Measurements from ENCODE around the gene GUCY1A2. TPM values are rescaled to one million over a fixed set of nuclear protein-coding genes. Genes with fewer than 3 reads are reported as not detected.
"Not testable (repeated sequence)": the region's sequence is repeated elsewhere in the genome, so short reads cannot be mapped to it uniquely, and the experiment has no call there.

Gene GUCY1A2
- total RNA-seq, 1 donor from 2014 or later: 1.6 TPM

DNA sequence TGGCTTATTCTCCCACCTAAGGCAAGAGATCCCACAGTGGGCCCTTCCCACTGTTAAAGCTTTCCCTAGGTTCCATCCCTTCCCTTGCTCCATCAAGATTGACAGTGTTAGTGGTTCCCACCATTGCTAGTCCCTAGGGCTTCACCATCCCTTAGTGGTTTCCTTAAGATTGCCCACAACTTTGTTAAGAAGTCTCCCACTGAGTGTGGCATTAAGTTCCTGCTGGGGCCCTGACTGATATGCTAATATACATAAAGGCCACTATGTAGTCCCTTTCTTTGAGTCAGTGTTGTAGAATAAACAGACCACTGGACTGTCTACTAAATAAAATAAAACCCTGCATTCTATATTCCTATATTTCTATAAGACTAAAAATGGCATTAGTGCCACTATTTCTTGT lies 176.1 kb downstream of the GUCY1A2 start:
- DNase-seq (ENCODE audit: low read depth, low spot score): no peak

DNA sequence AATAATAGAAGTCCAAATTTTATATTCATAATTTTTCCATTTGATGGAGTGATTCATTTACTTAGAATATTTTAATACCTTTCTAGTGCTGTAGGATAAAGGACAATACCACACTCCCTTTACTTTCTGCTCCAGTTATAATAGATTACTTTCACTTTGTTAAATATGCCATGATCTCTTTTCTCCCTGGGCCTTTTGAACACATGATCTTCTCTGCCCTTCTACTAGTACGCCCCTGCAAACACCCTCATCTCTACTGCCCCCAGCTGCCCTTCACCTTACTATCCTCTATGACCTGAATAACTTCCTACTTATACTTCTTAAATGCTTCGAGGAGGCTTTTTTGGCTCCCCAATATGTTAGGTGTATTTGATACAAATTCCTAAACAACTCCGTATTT lies 177.3 kb downstream of the GUCY1A2 start:
- no peak for DNase-seq (ENCODE audit: low read depth, low spot score)

DNA sequence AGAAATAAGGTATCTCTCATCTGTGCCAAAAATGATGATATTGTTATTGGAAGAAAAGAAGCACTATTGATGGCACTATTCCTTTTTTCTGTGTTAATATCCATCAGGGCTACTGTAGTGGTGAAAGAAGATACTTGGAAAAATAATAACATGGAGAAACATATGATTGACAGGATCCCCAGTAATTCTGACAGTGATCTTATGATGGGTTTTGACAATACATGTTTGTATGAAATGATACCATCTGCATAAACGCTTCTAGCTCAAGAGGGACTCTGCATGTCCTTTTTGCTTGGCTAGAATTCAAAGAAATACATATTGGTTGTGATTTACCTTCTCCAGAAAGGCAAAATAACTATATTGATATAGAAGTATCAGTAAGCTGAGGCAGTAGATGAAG lies 178.1 kb downstream of the GUCY1A2 start:
- DNase-seq (ENCODE audit: low read depth, low spot score): no peak

DNA sequence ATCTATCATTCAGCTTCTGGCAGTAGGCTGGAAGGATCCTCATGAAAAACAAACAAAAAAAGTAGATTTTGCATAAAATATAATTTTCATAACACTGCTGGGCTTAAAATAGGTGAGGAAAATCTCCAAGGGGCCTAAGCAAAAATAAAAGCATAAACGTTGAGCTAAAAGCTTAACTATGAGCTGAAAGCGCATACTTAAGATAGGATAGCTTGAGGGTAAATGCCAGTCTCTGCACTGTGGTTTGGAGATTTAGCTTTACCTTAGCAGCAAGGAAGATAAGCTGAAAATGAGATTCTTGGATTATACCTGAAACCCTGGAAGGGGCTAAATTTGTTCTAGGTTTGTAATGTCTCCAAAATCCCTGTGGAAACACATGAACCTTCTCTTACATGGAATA lies 183.7 kb downstream of the GUCY1A2 start:
- DNase-seq (ENCODE audit: low read depth, low spot score): no peak

DNA sequence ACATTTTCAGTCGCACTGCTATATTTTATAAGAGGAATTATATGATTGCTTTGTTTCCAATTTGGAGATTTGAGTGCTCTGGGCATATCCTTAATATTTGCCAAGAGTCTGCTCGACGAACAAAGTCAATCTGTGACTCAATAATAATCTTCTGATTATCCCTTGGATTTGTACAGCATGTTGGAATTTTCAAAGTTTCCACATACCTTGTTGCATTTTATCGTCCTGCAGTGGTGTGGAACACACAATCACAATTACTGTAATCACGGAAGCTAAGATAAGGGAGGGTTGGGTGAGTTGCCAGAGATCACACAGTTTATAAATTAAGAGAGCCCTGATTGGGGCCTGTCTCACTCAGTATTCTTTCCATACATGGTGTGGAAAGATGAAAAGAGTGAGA lies 189.3 kb downstream of the GUCY1A2 start:
- DNase-seq (ENCODE audit: low read depth, low spot score): no peak

DNA sequence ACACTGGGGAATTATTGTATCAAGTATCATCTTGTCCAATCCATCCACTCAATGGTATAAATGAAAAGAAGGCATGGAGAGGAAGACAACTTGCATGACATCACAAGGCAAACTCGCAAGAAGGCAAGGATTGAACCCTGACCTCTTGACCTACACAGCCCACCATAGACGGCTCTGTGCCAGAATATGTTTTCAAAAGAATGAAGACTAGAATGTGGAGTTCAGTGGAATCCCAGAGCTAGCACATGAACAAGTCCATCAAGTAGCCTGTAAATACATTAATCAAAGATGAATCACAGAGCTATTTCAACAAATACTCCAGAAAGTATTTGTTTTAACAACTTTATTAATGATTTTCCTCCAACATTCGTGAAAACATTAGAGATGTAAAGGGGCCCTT lies 189.7 kb downstream of the GUCY1A2 start:
- no peak for DNase-seq (ENCODE audit: low read depth, low spot score)

DNA sequence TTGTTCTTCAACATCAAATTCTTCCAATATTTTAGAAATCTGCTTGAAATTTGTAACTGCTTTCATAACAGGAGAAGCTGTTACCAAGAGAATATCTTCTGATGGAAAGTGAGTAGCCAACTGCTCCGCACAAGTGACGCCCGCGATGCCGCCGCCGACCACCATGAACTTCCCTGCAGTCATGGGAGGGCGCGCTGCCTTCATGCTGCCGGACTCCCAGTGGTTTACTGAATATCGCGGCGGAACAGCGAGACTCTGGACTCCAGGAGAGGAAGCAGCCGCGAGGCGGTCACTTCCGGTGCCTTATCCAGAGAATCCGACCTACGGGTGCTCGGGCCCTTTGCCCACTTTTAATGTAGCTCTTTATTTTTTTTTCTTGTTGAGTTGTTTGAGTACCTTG lies 190.6 kb downstream of the GUCY1A2 start:
- no peak for DNase-seq (ENCODE audit: low read depth, low spot score)

DNA sequence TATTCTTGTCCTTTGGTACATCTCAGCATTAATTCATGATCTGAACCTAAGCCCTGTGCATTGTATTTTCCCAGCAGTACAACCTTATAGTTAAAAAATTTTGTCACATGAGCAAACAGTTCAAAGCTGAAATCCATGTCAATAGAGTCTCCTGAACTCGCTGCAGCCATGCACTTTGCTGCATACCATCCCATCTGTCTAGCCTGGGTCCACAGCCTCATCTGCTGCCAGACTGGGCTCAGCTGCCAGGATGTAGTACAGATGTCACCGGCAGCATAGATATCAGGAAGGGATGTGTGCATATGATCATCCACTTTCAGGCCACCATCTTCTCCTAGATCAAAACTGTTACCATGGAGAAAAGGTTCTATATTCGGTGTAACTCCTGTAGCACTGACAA lies 191.7 kb downstream of the GUCY1A2 start:
- DNase-seq (ENCODE audit: low read depth, low spot score): not testable (repeated sequence)

DNA sequence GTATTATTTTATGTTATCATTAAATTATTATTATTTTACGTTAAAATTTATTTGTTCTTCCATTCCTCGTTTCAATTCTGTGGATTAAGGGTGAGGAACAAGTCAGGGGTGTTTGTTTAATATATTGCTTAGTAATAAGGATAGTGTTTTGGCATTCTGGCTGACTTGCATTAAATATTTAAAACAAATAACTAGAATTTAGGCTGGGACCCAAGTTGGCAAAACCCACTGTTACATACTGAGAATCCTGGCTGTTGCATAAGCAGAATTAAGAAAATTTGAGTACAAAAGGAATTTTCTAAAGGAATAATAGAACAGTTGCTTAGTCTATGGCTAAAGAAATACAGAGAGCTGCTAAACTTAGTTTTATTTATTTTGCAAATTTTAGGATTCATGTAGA lies 196.4 kb downstream of the GUCY1A2 start:
- no peak for DNase-seq (ENCODE audit: low read depth, low spot score)

DNA sequence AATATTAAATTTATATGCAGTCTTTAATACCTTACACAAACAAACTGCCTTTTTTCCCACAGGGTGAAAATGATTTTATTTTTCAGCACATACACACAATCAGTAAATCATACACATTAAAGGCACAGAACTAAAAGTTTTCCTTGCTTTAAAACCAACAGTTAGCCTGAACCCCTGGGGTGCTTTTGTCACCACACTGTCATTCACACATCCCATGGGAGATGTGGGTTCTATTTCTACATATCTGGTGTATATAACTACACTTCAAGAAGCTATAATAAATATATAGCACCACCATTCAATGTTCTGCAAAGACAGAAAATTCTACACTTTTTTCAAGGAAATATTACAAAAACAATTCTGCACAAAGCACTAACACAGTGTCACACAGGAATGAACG lies 197.0 kb downstream of the GUCY1A2 start:
- DNase-seq (ENCODE audit: low read depth, low spot score): no peak

DNA sequence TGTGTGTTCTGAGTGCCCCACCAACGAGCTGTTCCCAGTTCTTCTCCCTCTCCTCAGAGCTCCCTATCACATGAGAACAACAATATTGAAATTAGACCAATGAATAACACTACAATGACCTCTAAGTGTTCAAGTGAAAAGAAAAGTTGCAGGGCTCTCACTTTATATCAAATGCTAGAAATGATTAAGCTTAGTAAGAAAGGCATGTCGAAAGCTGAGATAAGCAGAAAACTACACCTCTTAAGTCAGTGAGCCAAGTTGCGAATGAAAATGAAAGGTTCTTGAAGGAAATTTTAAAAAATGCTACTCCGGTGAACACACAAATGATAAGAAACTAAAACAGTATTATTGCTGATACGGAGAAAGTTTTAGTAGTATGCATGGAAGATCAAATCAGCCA lies 199.8 kb downstream of the GUCY1A2 start:
- DNase-seq (ENCODE audit: low read depth, low spot score): no peak

DNA sequence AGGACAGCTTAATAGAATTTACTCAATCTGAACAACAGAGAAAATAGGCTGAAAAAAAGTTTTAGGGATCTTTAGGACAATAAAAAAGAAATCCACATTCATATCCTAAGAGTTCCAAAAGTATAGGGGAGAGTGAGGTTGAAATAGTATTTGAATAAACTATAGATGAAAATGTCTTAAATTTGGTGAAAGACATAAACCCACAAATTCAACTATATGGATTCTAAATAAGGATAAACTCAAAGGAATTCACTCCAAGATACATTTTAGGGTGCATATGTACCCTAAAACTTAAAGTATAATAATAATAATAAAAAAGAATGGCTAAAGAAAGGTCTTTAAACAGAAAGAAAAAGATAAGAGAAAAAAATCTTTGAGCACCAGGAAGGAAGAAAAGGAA lies 203.1 kb downstream of the GUCY1A2 start:
- DNase-seq (ENCODE audit: low read depth, low spot score): no peak

DNA sequence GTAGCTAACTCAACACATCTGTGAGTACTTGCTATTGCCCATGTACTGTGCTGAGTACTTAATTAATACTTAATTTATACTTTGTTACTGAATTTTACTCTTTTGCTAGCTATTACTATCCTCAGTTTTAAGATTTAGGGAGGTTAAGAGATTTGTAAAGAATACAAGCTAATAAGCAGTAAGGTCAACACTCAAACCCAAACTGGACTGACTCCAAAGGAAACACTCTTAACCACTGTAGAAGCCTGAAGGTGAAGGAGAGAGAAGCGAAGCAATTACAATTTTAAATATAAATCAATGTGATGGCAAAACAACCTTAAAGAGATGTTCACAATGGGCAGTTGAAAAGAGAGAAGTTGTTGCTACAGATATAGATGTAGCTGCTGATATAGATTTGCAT lies 204.5 kb downstream of the GUCY1A2 start:
- no peak for DNase-seq (ENCODE audit: low read depth, low spot score)

DNA sequence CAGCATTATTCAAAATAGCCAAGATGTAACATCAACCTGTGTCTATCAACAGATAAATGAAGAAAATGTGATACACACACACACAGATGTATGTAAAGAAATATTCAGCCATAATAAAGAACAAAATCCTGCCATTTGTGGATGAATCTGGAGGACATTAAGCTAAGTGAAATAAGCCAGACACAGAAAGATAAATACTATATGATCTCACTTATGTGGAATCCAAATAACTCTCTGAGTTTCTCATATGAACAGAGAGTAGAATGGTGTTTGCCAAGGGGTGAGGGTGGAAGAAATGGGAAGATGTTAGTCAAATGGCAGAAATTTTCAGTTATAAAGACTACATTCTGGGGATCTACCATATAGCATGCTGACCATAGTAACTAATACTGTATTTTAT lies 224.2 kb downstream of the GUCY1A2 start:
- DNase-seq (ENCODE audit: low read depth, low spot score): no peak

DNA sequence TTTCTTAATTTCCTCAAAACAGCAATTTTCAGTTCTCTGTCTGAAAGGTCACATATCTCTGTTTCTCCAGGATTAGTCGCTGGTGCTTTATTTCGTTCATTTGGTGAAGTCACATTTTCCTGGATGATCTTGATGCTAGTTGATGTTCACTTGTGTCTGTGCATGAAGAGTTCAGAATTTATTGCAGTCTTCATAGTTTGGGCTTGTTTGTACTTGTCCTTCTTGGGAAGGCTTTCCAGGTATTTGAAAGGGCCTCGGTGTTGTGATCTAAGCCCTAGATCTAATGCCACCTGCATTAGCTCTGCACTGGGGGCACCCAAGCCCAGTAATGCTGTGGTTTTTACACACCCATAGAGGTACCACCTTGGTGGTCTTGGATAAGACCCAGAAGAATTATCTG lies 228.9 kb downstream of the GUCY1A2 start:
- DNase-seq (ENCODE audit: low read depth, low spot score): no peak

DNA sequence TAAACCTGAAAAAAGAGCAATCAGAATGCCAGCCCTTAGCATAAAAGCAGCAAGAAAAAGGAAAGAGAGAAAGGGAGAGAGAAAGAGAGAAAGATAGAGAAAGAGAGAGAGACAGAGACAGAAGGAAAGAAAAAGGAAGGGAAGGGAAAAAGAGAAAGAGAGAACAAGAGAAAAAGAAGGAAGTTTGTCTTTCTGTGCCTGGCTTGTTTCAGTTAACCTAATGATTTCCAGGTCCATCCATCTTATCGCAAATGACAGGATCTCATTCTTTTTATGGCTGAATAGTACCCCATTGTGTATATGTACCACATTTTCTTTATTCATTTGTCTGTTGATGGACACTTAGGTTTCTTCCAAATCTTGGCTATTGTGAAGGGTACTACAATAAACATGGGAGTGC lies 230.8 kb downstream of the GUCY1A2 start:
- DNase-seq (ENCODE audit: low read depth, low spot score): no peak

DNA sequence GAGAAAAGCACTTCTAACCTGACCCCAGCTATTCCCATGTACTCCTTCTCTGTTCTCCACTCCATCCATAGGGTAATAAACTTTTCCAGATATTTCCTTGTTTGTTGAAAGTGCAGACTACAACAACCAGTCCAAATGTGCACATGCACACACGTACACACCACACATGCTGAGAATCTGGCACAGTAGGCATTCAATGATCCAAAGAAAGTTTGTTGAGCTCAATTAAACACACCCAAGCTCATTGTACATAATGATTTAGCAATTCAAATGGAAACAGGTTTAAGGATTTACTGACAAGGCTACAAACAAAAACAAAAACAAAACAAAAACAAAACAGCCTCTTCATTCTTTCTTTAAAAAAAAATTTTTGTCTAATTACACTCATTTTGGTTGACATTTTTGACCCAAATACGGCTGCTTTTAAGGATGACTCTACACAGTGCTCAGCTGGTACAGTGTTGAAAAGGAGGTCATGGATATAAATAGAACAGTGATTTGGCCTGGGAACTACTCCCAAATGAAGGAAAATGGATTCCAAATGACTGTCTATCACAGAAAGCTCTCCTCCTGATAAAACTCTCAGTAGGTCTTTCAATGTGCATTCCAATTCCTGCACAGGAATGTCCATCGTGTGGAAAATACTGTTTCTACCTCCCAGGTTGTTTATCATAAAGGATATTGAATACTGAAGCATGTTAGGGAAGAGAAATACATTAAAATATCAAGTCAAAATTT lies 232.2 kb downstream of the GUCY1A2 start:
- no peak for DNase-seq (ENCODE audit: low read depth, low spot score)

DNA sequence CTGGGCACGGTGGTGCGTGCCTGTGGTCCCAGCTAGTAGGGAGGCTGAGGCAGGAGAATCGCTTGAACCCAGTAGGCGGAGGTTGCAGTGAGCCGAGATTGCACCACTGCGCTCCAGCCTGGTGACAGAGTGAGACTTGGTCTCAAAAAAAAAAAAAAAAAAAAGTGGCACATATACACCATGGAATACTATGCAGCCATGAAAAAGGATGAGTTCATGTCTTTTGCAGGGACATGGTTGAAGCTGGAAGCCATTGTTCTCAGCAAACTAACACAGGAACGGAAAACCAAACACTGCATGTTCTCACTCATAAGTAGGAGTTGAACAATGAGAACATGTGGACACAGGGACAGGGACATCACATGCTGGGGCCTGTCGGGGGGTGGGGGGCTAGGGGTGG lies 241.0 kb downstream of the GUCY1A2 start:
- DNase-seq (ENCODE audit: low read depth, low spot score): not testable (repeated sequence)

DNA sequence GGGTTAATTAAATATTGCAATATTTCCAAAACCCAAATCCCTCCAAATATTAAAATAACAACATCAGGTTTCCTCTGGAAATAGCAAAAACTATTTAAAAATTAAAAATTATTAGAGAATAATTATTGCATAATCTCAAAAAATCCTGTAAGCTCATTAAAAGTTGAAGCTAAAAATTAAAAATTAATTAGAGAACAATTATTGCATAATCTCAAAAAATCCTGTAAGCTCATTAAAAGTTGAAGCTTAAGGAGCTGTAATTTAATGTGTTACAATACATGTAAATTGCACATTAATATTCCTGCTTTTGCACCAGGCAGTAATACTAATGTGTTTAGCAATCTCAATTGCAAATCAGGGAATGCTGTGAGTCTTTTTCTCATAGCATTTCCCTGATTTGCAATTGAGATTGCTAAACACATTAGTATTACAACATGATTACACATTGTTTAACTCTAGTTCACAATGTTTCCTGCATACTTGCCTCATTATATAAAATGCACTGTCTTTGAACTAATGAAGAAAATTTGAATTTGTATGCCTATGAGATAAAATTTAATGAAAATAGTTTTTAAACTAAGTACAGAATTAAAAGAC lies 247.7 kb downstream of the GUCY1A2 start:
- no peak for DNase-seq (ENCODE audit: low read depth, low spot score)

DNA sequence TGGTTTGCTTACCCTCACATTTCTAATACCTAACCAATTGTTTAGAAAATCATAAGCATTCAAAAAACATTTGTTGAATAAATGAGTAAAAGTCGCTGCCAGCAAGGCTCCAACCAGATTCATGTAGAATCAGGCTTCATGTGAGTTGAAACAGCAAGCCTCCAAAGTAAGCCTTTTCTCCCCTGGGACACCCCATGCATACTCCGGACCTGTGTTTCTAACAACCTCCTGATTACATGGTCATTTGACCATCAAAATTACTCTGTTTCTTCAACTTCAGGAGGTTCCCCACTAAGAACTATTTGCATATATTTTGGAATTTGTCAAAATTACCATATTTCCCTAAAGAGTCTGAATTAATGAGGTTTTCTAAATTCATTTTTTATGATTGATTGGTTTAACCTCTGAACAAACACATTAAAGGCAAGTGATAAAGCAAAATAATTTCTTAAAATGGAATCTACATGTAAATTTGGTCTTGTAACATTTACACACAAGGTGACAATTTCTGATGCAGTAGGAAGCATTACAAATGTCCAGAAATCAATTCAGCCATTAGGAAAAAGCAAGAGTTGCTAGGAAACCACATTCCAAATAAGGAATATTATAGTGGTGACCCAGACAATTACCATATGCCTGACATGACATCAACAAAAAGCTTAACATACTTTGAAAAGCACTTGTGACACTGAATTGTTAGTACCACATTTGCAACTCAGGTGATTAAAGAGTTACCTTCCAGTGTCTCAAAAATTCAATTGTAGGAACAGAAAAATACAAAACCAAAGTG lies 252.6 kb downstream of the GUCY1A2 start:
- no peak for DNase-seq (ENCODE audit: low read depth, low spot score)

DNA sequence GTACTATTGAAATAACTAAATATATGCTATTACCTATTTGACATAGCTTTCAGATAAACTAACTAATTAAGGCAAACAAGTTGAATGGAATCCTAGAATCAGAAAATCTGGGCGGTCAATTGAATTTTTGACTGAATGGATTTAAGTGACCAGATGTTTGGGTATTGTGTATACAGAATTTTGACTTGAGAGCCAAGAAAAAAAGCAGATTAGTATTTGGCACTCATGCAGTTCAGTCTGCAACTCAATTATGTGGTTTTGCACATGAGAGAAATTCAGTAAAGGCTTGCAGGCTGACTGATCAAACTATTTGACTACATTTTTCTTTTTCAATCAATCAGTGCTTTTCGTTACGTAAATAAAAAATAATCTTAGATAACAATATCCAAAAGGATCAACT lies 254.8 kb downstream of the GUCY1A2 start:
- no peak for DNase-seq (ENCODE audit: low read depth, low spot score)

DNA sequence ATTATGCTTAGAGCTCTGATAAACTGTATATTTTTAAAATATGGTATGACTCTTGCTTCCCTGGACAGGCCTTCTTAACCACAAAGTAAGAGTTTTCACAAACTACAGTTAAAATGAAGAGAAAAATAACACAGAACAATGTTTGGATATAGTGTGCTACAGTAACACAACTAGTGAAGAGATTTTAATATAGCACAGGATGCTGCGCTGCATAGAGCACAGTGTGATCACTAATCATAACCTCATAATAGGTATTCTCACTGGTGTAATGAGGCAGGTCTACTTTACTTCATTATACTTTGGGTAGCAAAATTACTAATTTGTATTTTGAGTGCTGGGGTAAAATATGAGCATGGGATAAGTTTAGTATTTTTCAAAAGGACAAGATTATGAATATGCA lies 256.5 kb downstream of the GUCY1A2 start:
- no peak for DNase-seq (ENCODE audit: low read depth, low spot score)

DNA sequence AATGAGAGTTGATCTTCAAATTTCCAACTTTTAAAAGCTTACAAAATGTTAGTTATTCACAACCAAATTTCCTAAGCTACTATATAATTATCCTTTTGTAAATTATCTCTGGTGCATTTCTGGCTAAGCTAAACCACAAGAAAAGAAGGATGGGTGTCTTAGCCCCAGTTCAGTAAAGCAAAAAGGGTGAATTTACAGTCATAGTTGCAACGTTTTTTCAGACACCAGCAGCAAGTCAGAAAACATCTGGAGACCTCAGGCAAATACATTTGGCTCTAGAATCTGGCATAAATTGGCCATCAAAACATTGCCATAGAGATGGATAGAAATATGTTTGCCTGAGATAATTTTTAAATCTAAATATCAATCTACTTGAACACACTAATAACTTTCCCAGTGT lies 257.0 kb downstream of the GUCY1A2 start:
- no peak for DNase-seq (ENCODE audit: low read depth, low spot score)
